ENCODE results near the gene FKBP5.
A peak's percentile ranks its signal among the peaks of the same experiment; 100 is the strongest.

Gene FKBP5

DNA sequence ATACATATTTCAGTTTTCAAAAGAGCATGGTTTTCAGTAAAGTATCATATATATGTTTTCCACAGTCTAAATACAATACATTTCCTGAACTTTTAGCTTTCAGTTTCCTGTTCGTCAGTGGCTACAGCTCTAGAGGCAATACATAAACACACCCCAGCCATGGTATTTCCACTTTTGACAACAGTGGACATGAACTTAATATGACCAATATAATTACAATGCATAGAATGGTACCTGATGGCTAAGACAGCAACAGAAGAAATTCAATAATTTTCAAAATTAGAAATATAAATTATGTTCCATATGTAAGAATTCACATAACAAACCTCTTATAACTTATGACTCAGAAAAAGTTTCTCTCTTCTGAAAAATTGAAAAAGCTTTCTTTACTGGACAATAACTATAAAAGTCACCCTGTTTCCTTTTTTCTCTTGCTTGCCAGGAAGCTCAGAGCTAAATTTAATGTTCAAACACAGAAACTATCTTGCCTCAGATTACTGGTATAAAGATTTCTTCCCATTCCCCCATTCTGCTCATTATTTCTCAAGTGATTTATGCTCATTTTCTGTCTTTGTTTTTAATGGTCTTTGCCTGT, 19.2 kb downstream of the FKBP5 start:
- H3K4me1 ChIP-seq (ENCODE audit: insufficient read depth, low read length, severe bottlenecking), result peaks cover 70% of the 10 kb centered on the region
- peak overlapping the region; percentile 36 for H3K4me2 ChIP-seq (ENCODE audit: low read length)
- no peak overlapping the region for H2AFZ ChIP-seq (ENCODE audit: low read length)
- peak overlapping the region; percentile 6 for H3K4me3 ChIP-seq (ENCODE audit: low read depth, low read length, poor library complexity, severe bottlenecking)
- H3K36me3 ChIP-seq (ENCODE audit: insufficient read depth, low read length), result peaks cover 21% of the 10 kb centered on the region
- H3K27ac ChIP-seq (ENCODE audit: low read depth, low read length, poor library complexity, severe bottlenecking), result peak overlapping the region; percentile 38
- no peaks in the 10 kb centered on the region for H3F3A ChIP-seq (ENCODE audit: insufficient read depth, low read length)
- no peak overlapping the region for H3K9ac ChIP-seq (ENCODE audit: low read length)
- H3K79me2 ChIP-seq (ENCODE audit: insufficient read depth, low read length), result peaks cover 99% of the 10 kb centered on the region
- TF ChIP-seq, protein P1, sequence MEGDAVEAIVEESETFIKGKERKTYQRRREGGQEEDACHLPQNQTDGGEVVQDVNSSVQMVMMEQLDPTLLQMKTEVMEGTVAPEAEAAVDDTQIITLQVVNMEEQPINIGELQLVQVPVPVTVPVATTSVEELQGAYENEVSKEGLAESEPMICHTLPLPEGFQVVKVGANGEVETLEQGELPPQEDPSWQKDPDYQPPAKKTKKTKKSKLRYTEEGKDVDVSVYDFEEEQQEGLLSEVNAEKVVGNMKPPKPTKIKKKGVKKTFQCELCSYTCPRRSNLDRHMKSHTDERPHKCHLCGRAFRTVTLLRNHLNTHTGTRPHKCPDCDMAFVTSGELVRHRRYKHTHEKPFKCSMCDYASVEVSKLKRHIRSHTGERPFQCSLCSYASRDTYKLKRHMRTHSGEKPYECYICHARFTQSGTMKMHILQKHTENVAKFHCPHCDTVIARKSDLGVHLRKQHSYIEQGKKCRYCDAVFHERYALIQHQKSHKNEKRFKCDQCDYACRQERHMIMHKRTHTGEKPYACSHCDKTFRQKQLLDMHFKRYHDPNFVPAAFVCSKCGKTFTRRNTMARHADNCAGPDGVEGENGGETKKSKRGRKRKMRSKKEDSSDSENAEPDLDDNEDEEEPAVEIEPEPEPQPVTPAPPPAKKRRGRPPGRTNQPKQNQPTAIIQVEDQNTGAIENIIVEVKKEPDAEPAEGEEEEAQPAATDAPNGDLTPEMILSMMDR (IDR thresholded peaks at IDR 0.05; ENCODE audit: low read length), result no peak
- no peak for TF ChIP-seq EZH2 (IDR thresholded peaks at IDR 0.05; ENCODE audit: borderline replicate concordance, low read length)
- no peaks in the 10 kb centered on the region for H3K27me3 ChIP-seq (ENCODE audit: insufficient read depth, low read length)
- H4K20me1 ChIP-seq (ENCODE audit: insufficient read depth, low read length), result no peaks in the 10 kb centered on the region
- H3K9me3 ChIP-seq (ENCODE audit: low read length), result no peaks in the 10 kb centered on the region
- no peaks in the 10 kb centered on the region for H3K9me2 ChIP-seq (ENCODE audit: low read depth, low read length)

DNA sequence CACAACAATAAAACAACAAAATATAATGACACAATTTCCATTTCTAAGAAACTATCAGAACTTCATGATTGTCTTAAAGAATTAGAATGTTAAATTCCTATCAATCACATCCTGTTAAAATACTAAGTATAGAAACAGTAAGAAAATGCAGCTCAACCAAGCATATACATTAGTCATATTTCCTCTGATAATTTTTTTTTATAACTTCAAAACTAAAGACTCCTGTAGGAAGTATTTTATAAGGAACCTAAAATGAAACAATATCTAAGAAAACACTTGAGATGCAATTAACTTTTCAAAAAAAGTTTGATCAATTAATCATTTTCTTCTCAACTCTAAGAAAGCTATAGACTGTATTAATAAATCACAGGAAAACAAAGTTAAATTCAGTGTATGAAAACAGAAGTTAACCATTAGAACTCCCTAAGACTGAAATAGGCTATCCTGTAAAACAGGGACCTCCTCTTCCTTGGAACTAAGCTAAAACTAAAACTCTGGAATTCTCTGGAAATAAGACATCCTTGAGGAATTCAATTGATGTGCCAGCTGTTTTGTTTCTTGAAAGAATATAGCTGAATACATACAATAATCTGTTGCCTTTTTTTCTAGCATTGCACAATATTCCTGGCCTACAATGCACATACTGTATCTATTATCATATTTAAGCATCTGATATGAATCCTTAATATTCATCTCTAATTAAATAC, 19.8 kb downstream of the FKBP5 start:
- peak overlapping the region; percentile 36 for H3K4me2 ChIP-seq (ENCODE audit: low read length)

DNA sequence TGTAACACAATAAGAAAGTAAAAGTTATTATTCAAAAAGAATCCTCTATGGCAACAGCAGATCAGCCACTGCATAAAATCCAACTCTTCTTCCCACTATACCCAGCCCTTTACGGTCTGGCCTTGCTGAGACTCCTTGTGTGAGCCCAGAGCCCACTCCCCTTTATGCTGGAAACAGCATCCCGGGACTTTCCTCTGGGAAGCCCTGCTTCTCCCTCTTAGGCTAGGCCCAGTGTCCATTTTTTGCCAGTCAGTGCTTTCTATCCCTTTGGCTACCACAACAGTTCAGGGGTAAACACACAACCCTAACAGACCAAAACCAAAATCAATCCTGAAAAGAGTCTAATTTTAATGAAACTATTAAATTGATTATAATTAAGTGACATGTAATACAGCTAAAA, 20.6 kb downstream of the FKBP5 start:
- Histone ChIP-seq H3K27me3 (ENCODE audit: insufficient read depth, low read length) (no peaks in the 10 kb centered on the region), H3K9me2 (ENCODE audit: low read depth, low read length) (no peaks in the 10 kb centered on the region), H3K27ac (ENCODE audit: low read depth, low read length, poor library complexity, severe bottlenecking) (peak overlapping the region; percentile 60), H3K4me3 (ENCODE audit: low read depth, low read length, poor library complexity, severe bottlenecking) (no peak overlapping the region), H2AFZ (ENCODE audit: low read length) (no peak overlapping the region), H4K20me1 (ENCODE audit: insufficient read depth, low read length) (no peaks in the 10 kb centered on the region), H3F3A (ENCODE audit: insufficient read depth, low read length) (no peaks in the 10 kb centered on the region), H3K4me1 (ENCODE audit: insufficient read depth, low read length, severe bottlenecking) (peaks cover 75% of the 10 kb centered on the region), H3K9me3 (ENCODE audit: low read length) (no peaks in the 10 kb centered on the region), H3K36me3 (ENCODE audit: insufficient read depth, low read length) (peaks cover 14% of the 10 kb centered on the region), H3K9ac (ENCODE audit: low read length) (peak overlapping the region; percentile 32; the same call in 1 of the 2 replicates), H3K79me2 (ENCODE audit: insufficient read depth, low read length) (peaks cover 99% of the 10 kb centered on the region), H3K4me2 (ENCODE audit: low read length) (peak overlapping the region; percentile 43; the same call in 1 of the 2 replicates)
- TF ChIP-seq, protein P1 (IDR thresholded peaks at IDR 0.05; ENCODE audit: low read length), result no peak

More for the DNA sequence above, 19.8 kb downstream of the FKBP5 start:
- no peaks in the 10 kb centered on the region for H3F3A ChIP-seq (ENCODE audit: insufficient read depth, low read length)
- H2AFZ ChIP-seq (ENCODE audit: low read length), result no peak overlapping the region
- H3K4me3 ChIP-seq (ENCODE audit: low read depth, low read length, poor library complexity, severe bottlenecking), result peak overlapping the region; percentile 6
- H4K20me1 ChIP-seq (ENCODE audit: insufficient read depth, low read length), result no peaks in the 10 kb centered on the region
- TF ChIP-seq, protein P1 (IDR thresholded peaks at IDR 0.05; ENCODE audit: low read length), result no peak
- no peak for TF ChIP-seq EZH2 (IDR thresholded peaks at IDR 0.05; ENCODE audit: borderline replicate concordance, low read length)
- H3K9ac ChIP-seq (ENCODE audit: low read length), result no peak overlapping the region
- H3K9me2 ChIP-seq (ENCODE audit: low read depth, low read length), result no peaks in the 10 kb centered on the region
- H3K27me3 ChIP-seq (ENCODE audit: insufficient read depth, low read length), result no peaks in the 10 kb centered on the region
- peak overlapping the region; percentile 38 for H3K27ac ChIP-seq (ENCODE audit: low read depth, low read length, poor library complexity, severe bottlenecking)
- peaks cover 70% of the 10 kb centered on the region for H3K4me1 ChIP-seq (ENCODE audit: insufficient read depth, low read length, severe bottlenecking)
- H3K36me3 ChIP-seq (ENCODE audit: insufficient read depth, low read length), result peaks cover 19% of the 10 kb centered on the region
- H3K79me2 ChIP-seq (ENCODE audit: insufficient read depth, low read length), result peaks cover 99% of the 10 kb centered on the region
- H3K9me3 ChIP-seq (ENCODE audit: low read length), result no peaks in the 10 kb centered on the region

Measured in OCI-LY1 (cell line).